Measurements from ENCODE around the gene STPG3. TPM values are rescaled to one million over a fixed set of nuclear protein-coding genes. Genes with fewer than 3 reads are reported as not detected.

The STPG3 gene
- total and polyA plus RNA-seq, 5 donors from 2014 or later: not detected

DNA sequence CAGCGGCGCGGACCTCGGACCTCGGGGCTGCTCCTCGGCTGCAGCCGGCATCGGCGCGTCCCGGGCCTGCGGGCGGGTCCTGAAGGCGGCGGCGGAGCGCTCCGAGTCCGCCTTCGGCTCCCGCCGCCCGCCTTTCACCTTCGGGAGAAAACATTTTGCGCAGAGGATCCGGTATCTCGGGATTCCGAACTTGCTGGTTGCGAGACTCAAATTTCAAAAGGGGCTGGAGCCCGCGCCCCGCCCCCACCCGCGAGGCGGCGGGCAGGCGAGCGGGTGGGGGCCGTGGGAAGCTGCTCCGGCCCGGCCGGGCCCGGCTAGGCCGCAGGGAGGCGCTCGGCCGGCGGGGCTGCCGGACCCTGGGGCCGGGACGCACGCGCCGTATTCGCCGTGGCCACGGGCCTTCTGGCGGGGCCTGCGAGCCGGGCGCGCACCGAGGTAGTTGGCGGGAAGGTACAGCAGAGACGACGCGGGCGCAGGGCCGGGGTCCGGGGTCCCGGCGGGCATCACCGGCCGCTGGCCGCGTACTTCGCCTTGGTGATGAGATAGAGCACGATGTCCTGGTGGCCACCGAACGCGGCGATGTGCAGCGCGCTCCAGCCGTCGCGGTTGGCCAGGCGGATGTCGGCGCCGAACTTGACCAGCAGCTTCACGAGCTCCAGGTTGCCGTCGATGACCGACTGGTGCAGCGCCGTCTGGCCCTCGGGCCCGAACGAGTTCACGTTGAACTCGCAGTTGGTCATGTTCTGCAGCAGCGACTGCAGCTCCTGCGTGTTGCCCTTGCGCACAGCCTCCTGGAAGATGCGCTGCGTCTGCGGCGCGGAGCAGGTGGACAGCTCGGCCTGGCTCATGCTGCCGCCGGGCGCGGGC lies 50.2 kb downstream of the STPG3 start:
- ATAC-seq (ENCODE audit: low read depth in 2 of 2): peak; percentile 2 to 4
- H3K36me3 Mint-ChIP-seq: no peaks in the 10 kb centered on the region
- H3K4me1 Mint-ChIP-seq: peaks cover 0 to 28% (median 5%) of the 10 kb centered on the region in 4 donors
- H3K4me3 ChIP-seq (ENCODE audit: low read depth, low read length): peak overlapping the region; percentile 32
- peaks cover 17% of the 10 kb centered on the region for H3K27me3 Mint-ChIP-seq
- peak in 1 of 3 donors; percentile 48 for DNase-seq
- H3K27ac Mint-ChIP-seq: no peak overlapping the region
- no peaks in the 10 kb centered on the region for H3K9me3 ChIP-seq (ENCODE audit: control insufficient read depth in 2 of 2, low read length in 2 of 2)
- H3K36me3 ChIP-seq (ENCODE audit: control insufficient read depth, insufficient read depth, low read length): no peaks in the 10 kb centered on the region
- H3K27ac ChIP-seq (ENCODE audit: insufficient read depth, low read length, poor library complexity, severe bottlenecking): no peak overlapping the region
- H3K4me3 Mint-ChIP-seq: peak overlapping the region; percentile 15 to 87 (median 68)
- H3K9me3 Mint-ChIP-seq: peaks cover 0 to 1% (median 0%) of the 10 kb centered on the region in 7 donors
- peaks cover 5% of the 10 kb centered on the region for H3K27me3 ChIP-seq (ENCODE audit: control insufficient read depth, insufficient read depth, low read length)
- H3K4me1 ChIP-seq (ENCODE audit: control insufficient read depth, insufficient read depth, low read length, poor library complexity, severe bottlenecking): peaks cover 40% of the 10 kb centered on the region

DNA sequence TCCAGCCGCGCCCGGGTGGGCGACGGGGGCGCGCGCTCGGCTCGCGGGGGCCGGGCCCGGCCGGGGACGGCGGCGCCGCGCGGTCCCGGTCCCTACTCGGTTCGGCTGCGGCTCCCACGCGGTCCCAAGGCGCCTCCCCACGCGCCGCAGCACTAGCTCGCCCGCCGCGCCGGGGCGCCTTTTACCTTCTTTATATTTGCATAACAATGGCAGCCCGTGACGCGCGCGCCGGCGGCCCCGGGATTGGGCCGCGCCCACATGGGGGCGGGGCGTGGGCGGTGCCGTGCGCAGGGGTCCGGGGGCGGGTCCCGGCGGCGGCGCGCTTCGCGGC lies 51.0 kb downstream of the STPG3 start, which contains the start of gene NRARP:
NRARP (minus strand) TSS at position 154 of the 331 bp plus-strand sequence. CDS start 343 bp downstream, outside the sequence.
- Mint-ChIP-seq H3K4me1 (peaks cover 0 to 27% (median 4%) of the 10 kb centered on the region in 4 donors), H3K36me3 (no peaks in the 10 kb centered on the region), H3K27me3 (peaks cover 10% of the 10 kb centered on the region), H3K27ac (no peak within 1 kb of the TSS), H3K4me3 (peak within 1 kb of the TSS; percentile 15 to 87 (median 74)), H3K9me3 (no peaks in the 10 kb centered on the region)
- H3K4me3 ChIP-seq (ENCODE audit: low read depth, low read length): no peak within 1 kb of the TSS
- ATAC-seq (ENCODE audit: low read depth in 2 of 2) (peak; percentile 86 to 91), DNase-seq (peak; percentile 87 to 91 (median 87))
- H3K36me3 ChIP-seq (ENCODE audit: control insufficient read depth, insufficient read depth, low read length): no peaks in the 10 kb centered on the region
- H3K27me3 ChIP-seq (ENCODE audit: control insufficient read depth, insufficient read depth, low read length): peaks cover 4% of the 10 kb centered on the region
- no peaks in the 10 kb centered on the region for H3K9me3 ChIP-seq (ENCODE audit: control insufficient read depth in 2 of 2, low read length in 2 of 2)
- peak within 1 kb of the TSS; percentile 51 for H3K27ac ChIP-seq (ENCODE audit: insufficient read depth, low read length, poor library complexity, severe bottlenecking)
- H3K4me1 ChIP-seq (ENCODE audit: control insufficient read depth, insufficient read depth, low read length, poor library complexity, severe bottlenecking): peaks cover 42% of the 10 kb centered on the region

DNA sequence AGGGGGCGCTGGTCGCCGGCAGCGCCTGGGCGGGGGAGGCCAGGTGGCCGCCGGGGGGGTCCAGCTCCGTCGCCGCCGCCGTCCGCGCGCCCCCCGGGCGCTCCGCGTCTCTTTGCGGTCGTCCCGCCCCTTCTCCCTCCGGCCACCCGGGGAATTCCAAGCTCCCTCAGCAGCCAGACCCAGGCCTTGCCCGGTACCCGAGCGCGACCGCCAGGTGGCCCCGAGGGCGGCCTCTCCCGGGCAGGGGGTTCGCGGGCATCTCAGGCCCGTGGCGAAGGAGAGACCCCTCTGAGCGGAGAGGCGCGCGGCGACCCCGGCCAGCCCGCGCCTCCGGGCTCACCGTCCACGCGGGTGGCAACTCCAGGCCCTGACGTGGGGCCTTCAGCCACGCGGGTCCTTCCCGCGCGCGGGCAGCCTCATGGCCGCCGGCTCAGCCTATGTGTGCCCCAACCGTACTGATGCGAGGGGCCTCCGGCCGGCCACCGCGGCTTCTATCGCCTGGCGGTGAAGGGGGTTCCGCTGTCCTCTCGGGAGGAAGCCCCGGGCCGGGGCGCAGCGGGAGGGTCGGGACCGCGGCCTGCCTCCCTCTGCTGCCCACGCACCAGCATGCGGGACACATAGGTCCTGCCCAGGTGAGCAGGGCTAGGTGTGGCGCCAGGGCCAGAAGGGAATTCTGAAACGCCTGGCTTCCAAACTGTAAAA lies 51.5 kb downstream of the STPG3 start:
- H3K4me1 Mint-ChIP-seq: peaks cover 0 to 29% (median 4%) of the 10 kb centered on the region in 4 donors
- ATAC-seq (ENCODE audit: low read depth in 2 of 2) (peak; percentile 26 to 29), DNase-seq (no peak)
- Histone ChIP-seq H3K4me1 (ENCODE audit: control insufficient read depth, insufficient read depth, low read length, poor library complexity, severe bottlenecking) (peaks cover 42% of the 10 kb centered on the region), H3K36me3 (ENCODE audit: control insufficient read depth, insufficient read depth, low read length) (no peaks in the 10 kb centered on the region), H3K27me3 (ENCODE audit: control insufficient read depth, insufficient read depth, low read length) (peaks cover 3% of the 10 kb centered on the region), H3K9me3 (ENCODE audit: control insufficient read depth in 2 of 2, low read length in 2 of 2) (no peaks in the 10 kb centered on the region), H3K27ac (ENCODE audit: insufficient read depth, low read length, poor library complexity, severe bottlenecking) (peak overlapping the region; percentile 51), H3K4me3 (ENCODE audit: low read depth, low read length) (no peak overlapping the region)
- no peak overlapping the region for H3K27ac Mint-ChIP-seq
- H3K27me3 Mint-ChIP-seq: peaks cover 5% of the 10 kb centered on the region
- H3K9me3 Mint-ChIP-seq: no peaks in the 10 kb centered on the region
- H3K4me3 Mint-ChIP-seq: peak overlapping the region in 2 of 4 donors; percentile 50 to 63
- no peaks in the 10 kb centered on the region for H3K36me3 Mint-ChIP-seq

Other genes with a start within 250 kb of the STPG3 start
- 135 TPM for gene ABCA2, start 223.0 kb upstream of the STPG3 start, total RNA-seq
- 1 to 10 TPM; 3.8 to 4.5 (median 4.3) TPM for gene ABCA2, start 223.0 kb upstream of the STPG3 start, polyA plus RNA-seq
- 15.2 TPM for gene FUT7, start 219.2 kb upstream of the STPG3 start, total RNA-seq
- 10 to 100 TPM; 31.8 to 79.0 (median 42.9) TPM for gene FUT7, start 219.2 kb upstream of the STPG3 start, polyA plus RNA-seq
- gene NPDC1, start 205.1 kb upstream of the STPG3 start, total RNA-seq: 106 TPM
- gene NPDC1, start 205.1 kb upstream of the STPG3 start, polyA plus RNA-seq: 10 to 100 TPM in 2 of 4 donors, 1 to 10 TPM in 2; 4.2 to 15.3 (median 9.2) TPM
- gene ENTPD2, start 197.2 kb upstream of the STPG3 start, total RNA-seq: not detected
- not detected for gene ENTPD2, start 197.2 kb upstream of the STPG3 start, polyA plus RNA-seq
- gene SAPCD2, start 180.7 kb upstream of the STPG3 start, total RNA-seq: 1.2 TPM
- gene SAPCD2, start 180.7 kb upstream of the STPG3 start, polyA plus RNA-seq: under 1 TPM; 0.09 to 0.62 (median 0.18) TPM
- 14.8 TPM for gene UAP1L1, start 173.8 kb upstream of the STPG3 start, total RNA-seq
- gene UAP1L1, start 173.8 kb upstream of the STPG3 start, polyA plus RNA-seq: 1 to 10 TPM; 1.3 to 3.6 (median 1.7) TPM
- 71.3 TPM for gene MAN1B1, start 164.3 kb upstream of the STPG3 start, total RNA-seq
- 10 to 100 TPM; 42.1 to 53.5 (median 45.7) TPM for gene MAN1B1, start 164.3 kb upstream of the STPG3 start, polyA plus RNA-seq
- gene DPP7, start 136.6 kb upstream of the STPG3 start, total RNA-seq: 343 TPM
- gene DPP7, start 136.6 kb upstream of the STPG3 start, polyA plus RNA-seq: 100 to 1,000 TPM; 119 to 164 (median 153) TPM
- gene GRIN1, start 112.1 kb upstream of the STPG3 start, total RNA-seq: not detected
- gene GRIN1, start 112.1 kb upstream of the STPG3 start, polyA plus RNA-seq: not detected
- gene LRRC26, start 81.2 kb upstream of the STPG3 start, total RNA-seq: not detected
- not detected for gene LRRC26, start 81.2 kb upstream of the STPG3 start, polyA plus RNA-seq
- gene TMEM210, start 79.2 kb upstream of the STPG3 start, total RNA-seq: not detected
- not detected for gene TMEM210, start 79.2 kb upstream of the STPG3 start, polyA plus RNA-seq
- 127 TPM for gene ANAPC2, start 62.7 kb upstream of the STPG3 start, total RNA-seq
- 1 to 10 TPM; 7.5 to 8.7 (median 8.0) TPM for gene ANAPC2, start 62.7 kb upstream of the STPG3 start, polyA plus RNA-seq
- gene SSNA1, start 62.6 kb upstream of the STPG3 start, total RNA-seq: 54.3 TPM
- 100 to 1,000 TPM; 112 to 150 (median 130) TPM for gene SSNA1, start 62.6 kb upstream of the STPG3 start, polyA plus RNA-seq
- 5.9 TPM for gene TPRN, start 50.5 kb upstream of the STPG3 start, total RNA-seq
- gene TPRN, start 50.5 kb upstream of the STPG3 start, polyA plus RNA-seq: under 1 TPM; 0.27 to 0.91 (median 0.43) TPM
- gene TMEM203, start 45.6 kb upstream of the STPG3 start, total RNA-seq: 20.7 TPM
- 100 to 1,000 TPM; 116 to 148 (median 132) TPM for gene TMEM203, start 45.6 kb upstream of the STPG3 start, polyA plus RNA-seq
- gene NDOR1, start 45.6 kb upstream of the STPG3 start, total RNA-seq: 30.0 TPM
- 1 to 10 TPM; 3.9 to 7.6 (median 5.0) TPM for gene NDOR1, start 45.6 kb upstream of the STPG3 start, polyA plus RNA-seq
- 1.2 TPM for gene RNF208, start 29.0 kb upstream of the STPG3 start, total RNA-seq
- gene RNF208, start 29.0 kb upstream of the STPG3 start, polyA plus RNA-seq: not detected
- not detected for gene CYSRT1, start 26.1 kb upstream of the STPG3 start, total RNA-seq
- gene CYSRT1, start 26.1 kb upstream of the STPG3 start, polyA plus RNA-seq: not detected
- gene RNF224, start 23.8 kb upstream of the STPG3 start, total RNA-seq: not detected
- gene RNF224, start 23.8 kb upstream of the STPG3 start, polyA plus RNA-seq: not detected
- gene SLC34A3, start 20.4 kb upstream of the STPG3 start, total RNA-seq: not detected
- not detected for gene SLC34A3, start 20.4 kb upstream of the STPG3 start, polyA plus RNA-seq
- gene TUBB4B, start 10.0 kb upstream of the STPG3 start, total RNA-seq: 100 TPM
- gene TUBB4B, start 10.0 kb upstream of the STPG3 start, polyA plus RNA-seq: 10 to 100 TPM; 56.7 to 87.4 (median 71.8) TPM
- 46.4 TPM for gene NELFB, start 4.0 kb downstream of the STPG3 start, total RNA-seq
- gene NELFB, start 4.0 kb downstream of the STPG3 start, polyA plus RNA-seq: 10 to 100 TPM; 22.3 to 27.1 (median 23.7) TPM
- gene TOR4A, start 26.4 kb downstream of the STPG3 start, total RNA-seq: 6.1 TPM
- gene TOR4A, start 26.4 kb downstream of the STPG3 start, polyA plus RNA-seq: 1 to 10 TPM; 2.6 to 4.2 (median 3.5) TPM
- gene NRARP, start 51.0 kb downstream of the STPG3 start, total RNA-seq: 1.6 TPM
- gene NRARP, start 51.0 kb downstream of the STPG3 start, polyA plus RNA-seq: not detected
- gene EXD3, start 171.9 kb downstream of the STPG3 start, total RNA-seq: 27.3 TPM
- 1 to 10 TPM; 4.7 to 7.2 (median 5.7) TPM for gene EXD3, start 171.9 kb downstream of the STPG3 start, polyA plus RNA-seq
- 3.8 TPM for gene NOXA1, start 172.1 kb downstream of the STPG3 start, total RNA-seq
- gene NOXA1, start 172.1 kb downstream of the STPG3 start, polyA plus RNA-seq: 1 to 10 TPM in 2 of 4 donors, under 1 TPM in 2; 0.83 to 3.3 (median 1.4) TPM
- not detected for gene ENTPD8, start 190.1 kb downstream of the STPG3 start, total RNA-seq
- not detected for gene ENTPD8, start 190.1 kb downstream of the STPG3 start, polyA plus RNA-seq
- gene NSMF, start 208.0 kb downstream of the STPG3 start, total RNA-seq: 109 TPM
- gene NSMF, start 208.0 kb downstream of the STPG3 start, polyA plus RNA-seq: 10 to 100 TPM in 2 of 4 donors, 1 to 10 TPM in 2; 9.3 to 14.5 (median 11.8) TPM

Measured in CD4-positive, CD25-positive, alpha-beta regulatory T cell (primary cell).